Prostate gland (tissue), 2 donors: ENCODE measurements around the gene RSPH3.

Source experiments
- POLR2A ChIP-seq: fragments of 450-650 bp; IDR thresholded peaks from one replicate; pipeline ENCODE4 v1.6.1; 2016; ENCODE audit warnings: antibody characterized with exemption, mild to moderate bottlenecking
- TF ChIP-seq, protein P1 (sequence below), 4 experiments: fragments of 200-600 bp in 2 of 4; fragments of 450-650 bp in 2 of 4; sonication (generic) in 2 of 4; IDR thresholded peaks; 1 replicate in 3 of 4; 2 replicates in 1 of 4; pipeline ENCODE4 v1.5.1; 2016 to 2019; ENCODE audit warnings: antibody characterized with exemption in 4 of 4, mild to moderate bottlenecking in 2 of 4, moderate library complexity in 2 of 4

DNA sequence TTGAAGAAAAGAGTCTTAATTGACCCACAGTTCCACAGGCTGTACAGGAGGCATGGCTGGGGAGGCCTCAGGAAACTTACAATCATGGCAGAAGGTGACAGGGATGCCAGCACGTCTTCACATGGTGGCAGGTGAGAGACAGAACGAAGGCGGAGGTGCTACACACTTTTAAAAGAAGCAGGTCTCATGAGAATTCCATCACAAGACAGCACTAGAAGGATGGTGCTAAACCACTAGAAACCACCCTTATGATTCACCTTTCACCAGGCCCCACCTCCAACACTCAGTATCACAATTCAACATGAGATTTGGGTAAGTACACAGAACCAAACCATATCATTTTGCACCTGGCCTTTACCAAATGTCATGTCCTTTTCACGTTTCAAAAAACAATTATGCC, 23.9 kb upstream of the RSPH3 start:
- TF ChIP-seq, protein P1, sequence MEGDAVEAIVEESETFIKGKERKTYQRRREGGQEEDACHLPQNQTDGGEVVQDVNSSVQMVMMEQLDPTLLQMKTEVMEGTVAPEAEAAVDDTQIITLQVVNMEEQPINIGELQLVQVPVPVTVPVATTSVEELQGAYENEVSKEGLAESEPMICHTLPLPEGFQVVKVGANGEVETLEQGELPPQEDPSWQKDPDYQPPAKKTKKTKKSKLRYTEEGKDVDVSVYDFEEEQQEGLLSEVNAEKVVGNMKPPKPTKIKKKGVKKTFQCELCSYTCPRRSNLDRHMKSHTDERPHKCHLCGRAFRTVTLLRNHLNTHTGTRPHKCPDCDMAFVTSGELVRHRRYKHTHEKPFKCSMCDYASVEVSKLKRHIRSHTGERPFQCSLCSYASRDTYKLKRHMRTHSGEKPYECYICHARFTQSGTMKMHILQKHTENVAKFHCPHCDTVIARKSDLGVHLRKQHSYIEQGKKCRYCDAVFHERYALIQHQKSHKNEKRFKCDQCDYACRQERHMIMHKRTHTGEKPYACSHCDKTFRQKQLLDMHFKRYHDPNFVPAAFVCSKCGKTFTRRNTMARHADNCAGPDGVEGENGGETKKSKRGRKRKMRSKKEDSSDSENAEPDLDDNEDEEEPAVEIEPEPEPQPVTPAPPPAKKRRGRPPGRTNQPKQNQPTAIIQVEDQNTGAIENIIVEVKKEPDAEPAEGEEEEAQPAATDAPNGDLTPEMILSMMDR (IDR thresholded peaks at IDR 0.05): no peak
- no peak for TF ChIP-seq POLR2A
